Parathyroid adenoma (tissue), 2 donors: ENCODE data around the gene ARRDC1.
"Not testable (repeated sequence)": the region's sequence is repeated elsewhere in the genome, so short reads cannot be mapped to it uniquely, and the experiment has no call there.

Experiments used
- H2AFZ ChIP-seq: fragments of 300-600 bp; sonication (generic); one replicate; pipeline ENCODE4 v1.7.0; 2017; ENCODE audit warnings: antibody characterized with exemption, mild to moderate bottlenecking
- H3K27ac ChIP-seq: fragments of 300-600 bp; sonication (generic); one replicate; pipeline ENCODE4 v1.7.0; 2017
- H3K27me3 ChIP-seq: fragments of 300-600 bp; sonication (generic); one replicate; pipeline ENCODE4 v1.7.0; 2017; ENCODE audit warnings: low read length; ENCODE audit not compliant: control insufficient read depth, insufficient read depth
- H3K36me3 ChIP-seq: fragments of 300-600 bp; sonication (generic); one replicate; pipeline ENCODE4 v1.7.0; 2017; ENCODE audit warnings: low read length; ENCODE audit not compliant: control insufficient read depth, insufficient read depth
- H3K4me1 ChIP-seq: fragments of 300-600 bp; sonication (generic); one replicate; pipeline ENCODE4 v1.7.0; 2017; ENCODE audit warnings: control low read depth
- H3K4me2 ChIP-seq: fragments of 300-600 bp; sonication (generic); one replicate; pipeline ENCODE4 v1.7.0; 2017; ENCODE audit warnings: low read length
- H3K4me3 ChIP-seq: fragments of 300-600 bp; sonication (generic); one replicate; pipeline ENCODE4 v1.7.0; 2017; ENCODE audit warnings: low read depth, low read length
- H3K79me2 ChIP-seq: fragments of 300-600 bp; sonication (generic); one replicate; pipeline ENCODE4 v1.7.0; 2017; ENCODE audit warnings: control low read depth
- H3K9ac ChIP-seq: fragments of 300-600 bp; sonication (generic); one replicate; pipeline ENCODE4 v1.7.0; 2017; ENCODE audit warnings: mild to moderate bottlenecking
- H3K9me3 ChIP-seq: fragments of 300-600 bp; sonication (generic); one replicate; pipeline ENCODE4 v1.7.0; 2017; ENCODE audit warnings: low read length; ENCODE audit not compliant: control insufficient read depth
- CTCF ChIP-seq: fragments of 300-600 bp; sonication (generic); IDR thresholded peaks from one replicate; pipeline ENCODE4 v1.7.0; 2017; ENCODE audit warnings: antibody characterized with exemption, mild to moderate bottlenecking
- donor health status: primary hyperparathyroidism.

Gene ARRDC1

GRCh38 chr9:137593176-137593575, 12.3 kb upstream of the ARRDC1 start:
- Histone ChIP-seq H3K4me1 (peaks cover 4% of the 10 kb centered on the region), H3K9me3 (no peaks in the 10 kb centered on the region), H3K27ac (no peak overlapping the region), H3K4me2 (no peak overlapping the region), H3K79me2 (no peaks in the 10 kb centered on the region), H3K36me3 (no peaks in the 10 kb centered on the region), H3K9ac (no peak overlapping the region), H2AFZ (no peak overlapping the region), H3K4me3 (no peak overlapping the region), H3K27me3 (no peaks in the 10 kb centered on the region)
- TF ChIP-seq CTCF: no peak

GRCh38 chr9:137596577-137596976, 8.9 kb upstream of the ARRDC1 start:
- not testable (repeated sequence) for H3K79me2 ChIP-seq, H3K9me3 ChIP-seq, H3K27me3 ChIP-seq, H3K4me2 ChIP-seq, H3K9ac ChIP-seq, H2AFZ ChIP-seq, H3K4me3 ChIP-seq, H3K27ac ChIP-seq, H3K4me1 ChIP-seq, H3K36me3 ChIP-seq

- no peaks in the 10 kb centered on the region for H3K27me3 ChIP-seq
- H3K27ac ChIP-seq: no peak overlapping the region
- H3K36me3 ChIP-seq: no peaks in the 10 kb centered on the region
- no peak overlapping the region for H3K4me2 ChIP-seq
- H3K9me3 ChIP-seq: no peaks in the 10 kb centered on the region
- no peaks in the 10 kb centered on the region for H3K4me1 ChIP-seq
- no peak for TF ChIP-seq CTCF
- no peak overlapping the region for H2AFZ ChIP-seq
- H3K9ac ChIP-seq: no peak overlapping the region
- no peaks in the 10 kb centered on the region for H3K79me2 ChIP-seq
- H3K4me3 ChIP-seq: no peak overlapping the region
Observed at GRCh38 chr9:137598943-137599342, 6.5 kb upstream of the ARRDC1 start.

- Histone ChIP-seq H3K36me3 (no peaks in the 10 kb centered on the region), H3K4me1 (peaks cover 9% of the 10 kb centered on the region), H3K9ac (no peak overlapping the region), H3K4me2 (no peak overlapping the region), H2AFZ (no peak overlapping the region), H3K9me3 (no peaks in the 10 kb centered on the region), H3K79me2 (no peaks in the 10 kb centered on the region), H3K27ac (no peak overlapping the region), H3K27me3 (no peaks in the 10 kb centered on the region), H3K4me3 (no peak overlapping the region)
- no peak for TF ChIP-seq CTCF
Observed at GRCh38 chr9:137602661-137603060, 2.8 kb upstream of the ARRDC1 start.

GRCh38 chr9:137603879-137604278, 1.6 kb upstream of the ARRDC1 start:
- TF ChIP-seq CTCF: no peak
- no peak overlapping the region for H3K27ac ChIP-seq
- H3K4me2 ChIP-seq: no peak overlapping the region
- no peaks in the 10 kb centered on the region for H3K27me3 ChIP-seq
- H3K4me3 ChIP-seq: no peak overlapping the region
- H3K36me3 ChIP-seq: no peaks in the 10 kb centered on the region
- H3K79me2 ChIP-seq: no peaks in the 10 kb centered on the region
- H3K9ac ChIP-seq: no peak overlapping the region
- no peaks in the 10 kb centered on the region for H3K9me3 ChIP-seq
- H2AFZ ChIP-seq: no peak overlapping the region
- peaks cover 9% of the 10 kb centered on the region for H3K4me1 ChIP-seq
